GM10266 (cell line): ENCODE results near the gene ALOX15.

Experiments used
- DNase-seq: peaks from one replicate; pipeline ENCODE4 v3.0.0; 2012; ENCODE audit errors: extremely low spot score
- CTCF ChIP-seq: IDR thresholded peaks from 2 replicates; pipeline ENCODE4 v1.5.1; 2012; ENCODE audit warnings: mild to moderate bottlenecking, low read depth; ENCODE audit not compliant: control insufficient read depth, insufficient read depth; ENCODE audit errors: missing control alignments

ALOX15 gene

GRCh38 chr17:4674685-4674998 is 33.2 kb upstream of the ALOX15 start:
- no peak for DNase-seq
- no peak for TF ChIP-seq CTCF

- DNase-seq, result no peak
- TF ChIP-seq CTCF, result no peak
Observed at GRCh38 chr17:4673986-4674684, 32.7 kb upstream of the ALOX15 start.

DNA sequence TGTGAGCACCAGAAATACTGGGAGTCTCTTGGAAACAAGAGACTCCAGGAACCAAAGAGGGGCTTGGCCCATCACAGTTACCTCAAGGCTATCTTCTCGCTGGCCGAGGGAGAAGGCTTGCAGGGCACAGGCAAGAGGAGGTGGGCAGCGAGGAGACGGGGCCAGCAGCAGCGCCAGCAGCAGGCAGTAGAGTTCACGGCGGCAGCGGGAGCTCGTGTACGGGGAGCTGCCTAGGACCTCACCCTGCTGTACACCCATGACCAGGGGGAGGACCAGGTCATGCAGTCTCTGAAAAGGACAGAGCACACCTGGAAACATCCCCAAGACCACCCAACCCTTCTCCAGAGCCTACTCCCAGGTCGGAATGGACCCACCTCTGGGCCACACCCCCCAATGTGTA is 31.7 kb upstream of the ALOX15 start:
- TF ChIP-seq CTCF, result no peak

DNA sequence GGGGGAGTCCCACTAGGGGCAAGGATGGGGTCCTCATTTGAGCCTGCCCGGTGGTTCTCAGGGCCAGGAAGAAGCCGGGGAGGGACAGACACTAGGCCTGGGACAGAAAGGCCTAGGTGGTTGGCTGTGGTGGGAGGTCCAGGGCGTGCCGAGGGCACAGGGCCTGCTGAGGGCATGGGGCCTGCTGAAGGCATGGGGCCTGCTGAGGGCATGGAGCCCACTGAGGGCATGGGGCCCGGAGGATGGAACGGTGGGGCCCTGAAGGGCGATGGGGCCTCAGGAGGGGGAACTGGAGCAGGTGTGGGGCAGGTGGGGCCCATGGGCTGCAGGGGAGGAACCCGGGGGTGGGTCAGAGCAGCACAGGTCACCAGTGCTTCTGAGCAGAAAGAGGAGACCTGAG is 31.3 kb upstream of the ALOX15 start:
- no peak for TF ChIP-seq CTCF
- no peak for DNase-seq

More for the DNA sequence above, 31.7 kb upstream of the ALOX15 start:
- DNase-seq, result no peak

GRCh38 chr17:4672055-4672630 is 30.7 kb upstream of the ALOX15 start:
- no peak for DNase-seq
- no peak for TF ChIP-seq CTCF

- no peak for TF ChIP-seq CTCF
- no peak for DNase-seq
Observed at GRCh38 chr17:4667166-4667565, 25.7 kb upstream of the ALOX15 start.

DNA sequence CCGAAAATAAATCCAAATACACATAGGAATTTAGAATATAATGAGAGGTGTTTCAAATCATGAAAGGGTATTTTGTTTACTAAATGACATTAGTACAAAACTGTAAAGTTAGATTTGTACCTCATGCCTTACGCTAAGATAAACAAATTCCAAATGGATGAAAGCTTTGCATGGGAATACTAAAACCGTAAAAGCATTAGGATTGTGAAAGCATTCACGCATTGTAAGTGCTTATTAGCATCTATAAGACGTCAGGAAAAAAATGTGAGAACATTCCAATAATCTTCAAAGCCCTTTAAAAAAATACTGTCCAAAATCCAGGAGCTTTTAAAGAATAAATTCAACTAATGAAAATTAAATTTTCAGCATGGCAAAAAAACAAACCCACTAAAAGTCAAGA is 24.8 kb upstream of the ALOX15 start:
- no peak for DNase-seq
- TF ChIP-seq CTCF, result no peak
